OCI-LY7 (cell line): Measurements from ENCODE around the gene KANSL1. TPM values are rescaled to one million over a fixed set of nuclear protein-coding genes. Genes with fewer than 3 reads are reported as not detected.

Source experiments
- BruUV-seq: library from RNA; stranded (reverse); fragments of 400-500 nt; replicated peaks from 2 replicates; lab custom pipeline; 2021; lab: Mats Ljungman, UMichigan
- CTCF ChIA-PET: fragments of 300-600 bp; sonication (Branson Sonifier 250); formaldehyde crosslinking; loops from one replicate; lab custom pipeline; 2022; ENCODE audit warnings: antibody characterized with exemption; ENCODE audit not compliant: unreplicated experiment; lab: Charles Lee
- POLR2A ChIA-PET: fragments of 300-600 bp; sonication (Branson Sonifier 250); formaldehyde crosslinking; loops from one replicate; lab custom pipeline; 2022; ENCODE audit warnings: antibody characterized with exemption; lab: Charles Lee
- DNase-seq: peaks from one replicate; pipeline ENCODE4 v3.0.0-alpha.2; 2015; ENCODE audit warnings: low spot score
- H2AFZ ChIP-seq: fragments of 200-600 bp; sonication (generic), shearing (Covaris generic); 2 replicates; pipeline ENCODE4 v1.6.1; 2014; ENCODE audit warnings: mild to moderate bottlenecking, antibody characterized with exemption, low read length, moderate library complexity
- H3K27ac ChIP-seq: fragments of 200-600 bp; sonication (generic); 2 replicates; pipeline ENCODE4 v1.5.1; 2014; ENCODE audit warnings: mixed run types, low read depth, mild to moderate bottlenecking, moderate library complexity, low read length, inconsistent platforms; ENCODE audit not compliant: poor library complexity, severe bottlenecking
- H3K36me3 ChIP-seq: fragments of 200-600 bp; sonication (generic); 2 replicates; pipeline ENCODE4 v1.6.1; 2014; ENCODE audit warnings: mild to moderate bottlenecking, antibody characterized with exemption, low read length, moderate library complexity, mixed read lengths; ENCODE audit not compliant: insufficient read depth
- H3K4me1 ChIP-seq: fragments of 200-600 bp; sonication (generic); 2 replicates; pipeline ENCODE4 v1.5.1; 2014; ENCODE audit warnings: mild to moderate bottlenecking, low read length; ENCODE audit not compliant: insufficient read depth, poor library complexity, severe bottlenecking
- H3K4me2 ChIP-seq: fragments of 200-600 bp; sonication (generic); 2 replicates; pipeline ENCODE4 v1.6.1; 2014; ENCODE audit warnings: mild to moderate bottlenecking, low read length
- H3K4me3 ChIP-seq: fragments of 200-600 bp; sonication (generic); 2 replicates; pipeline ENCODE4 v1.5.1; 2014; ENCODE audit warnings: mild to moderate bottlenecking, low read depth, low read length; ENCODE audit not compliant: poor library complexity, severe bottlenecking
- H3K79me2 ChIP-seq: fragments of 200-600 bp; sonication (generic); 2 replicates; pipeline ENCODE4 v1.6.1; 2016; ENCODE audit warnings: low read depth, mild to moderate bottlenecking, low read length, moderate library complexity, mixed read lengths; ENCODE audit not compliant: insufficient read depth
- H3K9me2 ChIP-seq: fragments of 200-600 bp; sonication (generic); 2 replicates; pipeline ENCODE4 v1.6.1; 2016; ENCODE audit warnings: mild to moderate bottlenecking, low read length, mixed read lengths; ENCODE audit not compliant: insufficient read depth
- H3K9me3 ChIP-seq: fragments of 200-600 bp; sonication (generic); 2 replicates; pipeline ENCODE4 v1.6.1; 2014; ENCODE audit warnings: mild to moderate bottlenecking, mixed run types, low read length, mixed read lengths
- H4K20me1 ChIP-seq: fragments of 200-600 bp; sonication (generic); 2 replicates; pipeline ENCODE4 v1.6.1; 2014; ENCODE audit warnings: mild to moderate bottlenecking, antibody characterized with exemption, low read length, moderate library complexity, mixed read lengths; ENCODE audit not compliant: insufficient read depth
- CTCF ChIP-seq: fragments of 200-600 bp; sonication (generic); conservative IDR thresholded peaks from 2 replicates; pipeline ENCODE4 v1.5.1; 2014; ENCODE audit warnings: mild to moderate bottlenecking, antibody characterized with exemption, low read length, moderate library complexity, mixed read lengths
- EZH2phosphoT487 ChIP-seq: fragments of 200-600 bp; sonication (generic); IDR thresholded peaks from 2 replicates; pipeline ENCODE4 v1.6.1; 2018; ENCODE audit warnings: low read depth, borderline replicate concordance, mild to moderate bottlenecking, mixed run types, antibody characterized with exemption, low read length, moderate library complexity, mixed read lengths
- intact Hi-C: fragments of 100-400 bp; cut with micrococcal nuclease; formaldehyde crosslinking; loops from one replicate; pipeline ENCODE4 v1.10.0; 2022; ENCODE audit not compliant: unreplicated experiment
- total RNA-seq, 2 experiments: library from RNA; depleted of rRNA in 1 of 2; stranded (reverse); fragments of >200 nt in 1 of 2; shearing (Covaris generic) in 1 of 2; gene quantifications; 2 replicates each; pipeline ENCODE4 v1.2.3, GENCODE V29; 2014 to 2022

Gene KANSL1
- total RNA-seq, 2 experiments from 2014 or later = 96.9 to 129 TPM

GRCh38 chr17:45996282-45996937 is 196.8 kb downstream of the KANSL1 start:
- intact Hi-C loops = no loop called here
- Histone ChIP-seq H3K9me3 (no peaks in the 10 kb centered on the region), H4K20me1 (no peaks in the 10 kb centered on the region), H3K4me3 (no peak overlapping the region), H3K36me3 (no peaks in the 10 kb centered on the region), H2AFZ (no peak overlapping the region), H3K9me2 (no peaks in the 10 kb centered on the region), H3K4me2 (no peak overlapping the region), H3K27ac (no peak overlapping the region), H3K4me1 (no peaks in the 10 kb centered on the region), H3K79me2 (no peaks in the 10 kb centered on the region)
- POLR2A ChIA-PET = no interaction called here
- no TSS peak for BruUV-seq
- no peak for DNase-seq
- CTCF ChIA-PET = no interaction called here
- TF ChIP-seq EZH2phosphoT487 (no peak), CTCF (no peak)

GRCh38 chr17:45995627-45996270 is 197.5 kb downstream of the KANSL1 start:
- no peak overlapping the region for H3K4me3 ChIP-seq
- H3K9me3 ChIP-seq = no peaks in the 10 kb centered on the region
- no peaks in the 10 kb centered on the region for H3K79me2 ChIP-seq
- no peaks in the 10 kb centered on the region for H4K20me1 ChIP-seq
- no peak overlapping the region for H3K4me2 ChIP-seq
- H3K27ac ChIP-seq = no peak overlapping the region
- ChIA-PET POLR2A (no interaction called here), CTCF (no interaction called here)
- H3K36me3 ChIP-seq = no peaks in the 10 kb centered on the region
- no peak for DNase-seq
- H3K4me1 ChIP-seq = no peaks in the 10 kb centered on the region
- intact Hi-C loops = no loop called here
- TF ChIP-seq CTCF (no peak), EZH2phosphoT487 (no peak)
- H2AFZ ChIP-seq = no peak overlapping the region
- no peaks in the 10 kb centered on the region for H3K9me2 ChIP-seq
- no TSS peak for BruUV-seq

GRCh38 chr17:45994987-45995386 is 198.2 kb downstream of the KANSL1 start:
- POLR2A ChIA-PET = no interaction called here
- intact Hi-C loops = no loop called here

More at GRCh38 chr17:45994987-45995386, 198.2 kb downstream of the KANSL1 start:
- Histone ChIP-seq H4K20me1 (no peaks in the 10 kb centered on the region), H3K79me2 (no peaks in the 10 kb centered on the region), H3K36me3 (no peaks in the 10 kb centered on the region), H3K4me3 (no peak overlapping the region), H2AFZ (no peak overlapping the region), H3K9me3 (no peaks in the 10 kb centered on the region), H3K4me1 (no peaks in the 10 kb centered on the region), H3K9me2 (no peaks in the 10 kb centered on the region), H3K27ac (no peak overlapping the region), H3K4me2 (no peak overlapping the region)
- no TSS peak for BruUV-seq
- no peak for DNase-seq
- CTCF ChIA-PET = no interaction called here
- no peak for TF ChIP-seq CTCF
- TF ChIP-seq EZH2phosphoT487 = no peak
